Measurements from ENCODE around the gene CDH4.

GRCh38 chr20:61299104-61299503, 47.0 kb downstream of the CDH4 start:
- TF ChIP-seq POLR2AphosphoS5 (IDR thresholded peaks at IDR 0.05) = no peak
- TF ChIP-seq, protein P1, sequence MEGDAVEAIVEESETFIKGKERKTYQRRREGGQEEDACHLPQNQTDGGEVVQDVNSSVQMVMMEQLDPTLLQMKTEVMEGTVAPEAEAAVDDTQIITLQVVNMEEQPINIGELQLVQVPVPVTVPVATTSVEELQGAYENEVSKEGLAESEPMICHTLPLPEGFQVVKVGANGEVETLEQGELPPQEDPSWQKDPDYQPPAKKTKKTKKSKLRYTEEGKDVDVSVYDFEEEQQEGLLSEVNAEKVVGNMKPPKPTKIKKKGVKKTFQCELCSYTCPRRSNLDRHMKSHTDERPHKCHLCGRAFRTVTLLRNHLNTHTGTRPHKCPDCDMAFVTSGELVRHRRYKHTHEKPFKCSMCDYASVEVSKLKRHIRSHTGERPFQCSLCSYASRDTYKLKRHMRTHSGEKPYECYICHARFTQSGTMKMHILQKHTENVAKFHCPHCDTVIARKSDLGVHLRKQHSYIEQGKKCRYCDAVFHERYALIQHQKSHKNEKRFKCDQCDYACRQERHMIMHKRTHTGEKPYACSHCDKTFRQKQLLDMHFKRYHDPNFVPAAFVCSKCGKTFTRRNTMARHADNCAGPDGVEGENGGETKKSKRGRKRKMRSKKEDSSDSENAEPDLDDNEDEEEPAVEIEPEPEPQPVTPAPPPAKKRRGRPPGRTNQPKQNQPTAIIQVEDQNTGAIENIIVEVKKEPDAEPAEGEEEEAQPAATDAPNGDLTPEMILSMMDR (IDR thresholded peaks at IDR 0.05) = no peak

Measured in prostate gland (tissue), 2 donors.